Measurements from ENCODE around the gene ISX. TPM values are rescaled to one million over a fixed set of nuclear protein-coding genes. Genes with fewer than 3 reads are reported as not detected.

ISX gene
- total and polyA plus RNA-seq, 10 of the 15 experiments (the other 5 are each of a cell fraction or from before 2014, with no cell fraction given), result 0.05 to 0.66 (median 0.25) TPM

GRCh38 chr22:35022291-35022690 lies 43.7 kb upstream of the ISX start (continued):
- TF ChIP-seq ZNF687 (IDR thresholded peaks at IDR 0.05) (no peak), HSF1 (IDR thresholded peaks at IDR 0.05; ENCODE audit: low read depth, low read length) (no peak), MLLT1 (IDR thresholded peaks at IDR 0.05) (no peak), RBBP5 (conservative IDR thresholded peaks at IDR 0.05) (no peak), IKZF1 (conservative IDR thresholded peaks at IDR 0.05) (no peak), RCOR1 (conservative IDR thresholded peaks at IDR 0.05; ENCODE audit: low read depth, low read length) (no peak), CHD1 (IDR thresholded peaks at IDR 0.05; ENCODE audit: low read depth, low read length) (no peak), BHLHE40 (IDR thresholded peaks at IDR 0.05; ENCODE audit: borderline replicate concordance in 1 of 2, low read depth in 2 of 2, low read length in 1 of 2) (no peak), SMARCA5 (IDR thresholded peaks at IDR 0.05) (no peak), EED (IDR thresholded peaks at IDR 0.05; ENCODE audit: low read depth) (no peak), CHD2 (IDR thresholded peaks at IDR 0.05; ENCODE audit: borderline replicate concordance, low read depth, low read length) (no peak)

Data from GM12878 (cell line).